H9 (cell line): ENCODE measurements around the gene LBX2. TPM values are rescaled to one million over a fixed set of nuclear protein-coding genes. Genes with fewer than 3 reads are reported as not detected.

ENCODE experiments used
- DNase-seq: peaks from one replicate; pipeline ENCODE4 v3.0.0-alpha.2; 2017
- H2AFZ ChIP-seq: one replicate; pipeline ENCODE4 v1.6.1; 2013; ENCODE audit warnings: mild to moderate bottlenecking, low read length, control low read depth, moderate library complexity
- H2AK5ac ChIP-seq: 2 replicates; pipeline ENCODE4 v1.6.1; 2013; ENCODE audit warnings: low read length, control low read depth, mixed read lengths; ENCODE audit not compliant: insufficient read length
- H2BK120ac ChIP-seq: one replicate; pipeline ENCODE4 v1.6.1; 2013; ENCODE audit warnings: low read depth, mild to moderate bottlenecking, low read length, control low read depth, inconsistent platforms; ENCODE audit not compliant: poor library complexity, severe bottlenecking
- H2BK12ac ChIP-seq: 2 replicates; pipeline ENCODE4 v1.6.1; 2013; ENCODE audit warnings: low read length, control low read depth, mixed read lengths, low read depth; ENCODE audit not compliant: insufficient read length
- H2BK15ac ChIP-seq: 2 replicates; pipeline ENCODE4 v1.6.1; 2013; ENCODE audit warnings: low read depth, low read length, control low read depth
- H2BK20ac ChIP-seq: one replicate; pipeline ENCODE4 v1.6.1; 2013; ENCODE audit warnings: low read depth, mild to moderate bottlenecking, low read length, control low read depth, inconsistent platforms; ENCODE audit not compliant: poor library complexity, severe bottlenecking
- H2BK5ac ChIP-seq: 2 replicates; pipeline ENCODE4 v1.6.1; 2013; ENCODE audit warnings: low read length, control low read depth, mixed read lengths; ENCODE audit not compliant: insufficient read length
- H3K14ac ChIP-seq: 2 replicates; pipeline ENCODE4 v1.6.1; 2013; ENCODE audit warnings: low read length, control low read depth; ENCODE audit not compliant: insufficient read depth
- H3K18ac ChIP-seq: 2 replicates; pipeline ENCODE4 v1.6.1; 2013; ENCODE audit warnings: low read depth, mild to moderate bottlenecking, mixed read lengths, low read length, control low read depth; ENCODE audit not compliant: insufficient read length
- H3K23ac ChIP-seq: 2 replicates; pipeline ENCODE4 v1.6.1; 2013; ENCODE audit warnings: low read length, control low read depth, mixed read lengths, low read depth; ENCODE audit not compliant: insufficient read length
- H3K23me2 ChIP-seq: 2 replicates; pipeline ENCODE4 v1.6.1; 2013; ENCODE audit warnings: low read depth, mild to moderate bottlenecking, mixed read lengths, low read length, control low read depth; ENCODE audit not compliant: insufficient read length, poor library complexity, severe bottlenecking
- H3K27ac ChIP-seq: 2 replicates; pipeline ENCODE4 v1.5.1; 2013; ENCODE audit warnings: low read length, control low read depth, mixed read lengths, low read depth; ENCODE audit not compliant: insufficient read length
- H3K27me3 ChIP-seq: 2 replicates; pipeline ENCODE4 v1.6.1; 2013; ENCODE audit warnings: low read length, control low read depth, inconsistent platforms; ENCODE audit not compliant: insufficient read depth
- H3K4ac ChIP-seq: 2 replicates; pipeline ENCODE4 v1.6.1; 2013; ENCODE audit warnings: low read depth, mild to moderate bottlenecking, control low read depth, inconsistent platforms, low read length, moderate library complexity
- H3K4me1 ChIP-seq: 2 replicates; pipeline ENCODE4 v1.6.1; 2013; ENCODE audit warnings: low read length, control low read depth, inconsistent platforms; ENCODE audit not compliant: insufficient read depth
- H3K4me2 ChIP-seq: 2 replicates; pipeline ENCODE4 v1.6.1; 2013; ENCODE audit warnings: low read length, control low read depth, mixed read lengths; ENCODE audit not compliant: insufficient read length, insufficient read depth
- H3K56ac ChIP-seq: 2 replicates; pipeline ENCODE4 v1.6.1; 2013; ENCODE audit warnings: low read depth, mild to moderate bottlenecking, mixed read lengths, low read length, control low read depth; ENCODE audit not compliant: insufficient read length
- H3K79me1 ChIP-seq: 2 replicates; pipeline ENCODE4 v1.6.1; 2013; ENCODE audit warnings: low read depth, mild to moderate bottlenecking, moderate library complexity, low read length, control low read depth, inconsistent platforms; ENCODE audit not compliant: insufficient read depth, poor library complexity, severe bottlenecking
- H3K79me2 ChIP-seq: 2 replicates; pipeline ENCODE4 v1.6.1; 2013; ENCODE audit warnings: low read length, control low read depth, inconsistent platforms; ENCODE audit not compliant: insufficient read depth
- H3K9ac ChIP-seq: 2 replicates; pipeline ENCODE4 v1.6.1; 2013; ENCODE audit warnings: low read length, control low read depth, mixed read lengths; ENCODE audit not compliant: insufficient read length; ENCODE audit errors: extremely low read depth
- H3K9me3 ChIP-seq: one replicate; pipeline ENCODE4 v1.6.1; 2013; ENCODE audit warnings: low read depth, low read length, inconsistent platforms; ENCODE audit not compliant: control insufficient read depth
- H3T11ph ChIP-seq: one replicate; pipeline ENCODE4 v1.6.1; 2013; ENCODE audit warnings: mild to moderate bottlenecking, low read length, control low read depth, inconsistent platforms
- H4K20me1 ChIP-seq: one replicate; pipeline ENCODE4 v1.6.1; 2013; ENCODE audit not compliant: control insufficient read depth, insufficient read length, insufficient read depth
- H4K5ac ChIP-seq: 2 replicates; pipeline ENCODE4 v1.6.1; 2013; ENCODE audit warnings: low read depth, mild to moderate bottlenecking, mixed read lengths, low read length, control low read depth; ENCODE audit not compliant: insufficient read length
- H4K8ac ChIP-seq: replicated peaks from 2 replicates; pipeline ENCODE4 v1.6.1; 2013; ENCODE audit warnings: low read length, control low read depth, mixed read lengths, low read depth; ENCODE audit not compliant: insufficient read length
- H4K91ac ChIP-seq: 2 replicates; pipeline ENCODE4 v1.6.1; 2013; ENCODE audit warnings: low read depth, mild to moderate bottlenecking, moderate library complexity, mixed read lengths, low read length, control low read depth; ENCODE audit not compliant: insufficient read length
- H3K27ac Mint-ChIP-seq, 3 experiments: 2 replicates in 2 of 3; 3 replicates in 1 of 3; pipeline ENCODE4 v1.8.0; 2020 to 2021; ENCODE audit warnings: mixed read lengths in 3 of 3, mild to moderate bottlenecking in 1 of 3, moderate library complexity in 1 of 3
- H3K27me3 Mint-ChIP-seq: 2 replicates; pipeline ENCODE4 v1.8.0; 2021; ENCODE audit warnings: low read depth, mild to moderate bottlenecking, moderate library complexity, mixed read lengths
- H3K36me3 Mint-ChIP-seq, 3 experiments: 2 replicates in 2 of 3; 3 replicates in 1 of 3; pipeline ENCODE4 v1.8.0; 2020 to 2021; ENCODE audit warnings: low read depth in 3 of 3, mixed read lengths in 3 of 3; ENCODE audit not compliant: insufficient read depth in 1 of 3
- H3K4me1 Mint-ChIP-seq, 2 experiments: 2 replicates each; pipeline ENCODE4 v1.8.0; 2020; ENCODE audit warnings: mixed read lengths in 2 of 2
- H3K4me3 Mint-ChIP-seq, 2 experiments: 2 replicates in 1 of 2; 3 replicates in 1 of 2; pipeline ENCODE4 v1.8.0; 2020 to 2021; ENCODE audit warnings: mild to moderate bottlenecking in 2 of 2, mixed read lengths in 2 of 2, moderate library complexity in 1 of 2
- H3K9me3 Mint-ChIP-seq, 2 experiments: 2 replicates in 1 of 2; 3 replicates in 1 of 2; pipeline ENCODE4 v1.8.0; 2020; ENCODE audit warnings: mild to moderate bottlenecking in 2 of 2, mixed read lengths in 2 of 2, moderate library complexity in 1 of 2
- WGBS: extraction: QIAGEN DNeasy Blood & Tissue Kit; methylation state at CpG from one replicate; pipeline ENCODE4 v1.1.7; 2013; ENCODE audit warnings: missing lambda C conversion rate, low lambda C conversion rate, mixed read lengths; ENCODE audit not compliant: insufficient read length; ENCODE audit errors: extremely low coverage; 5-methylcytosine and 5-hydroxymethylcytosine counted together
- total RNA-seq: library from RNA; stranded (reverse); gene quantifications from 2 replicates; pipeline ENCODE4 v1.2.1, GENCODE V29; 2021
- TF ChIP-seq, protein P1 (sequence below): fragments of 200-600 bp; sonication (generic); conservative IDR thresholded peaks from 3 replicates; pipeline ENCODE4 v1.8.0; 2021; ENCODE audit warnings: antibody characterized with exemption, mild to moderate bottlenecking

LBX2 gene
- total RNA-seq, 1 experiment from 2014 or later = 1.1 TPM

DNA sequence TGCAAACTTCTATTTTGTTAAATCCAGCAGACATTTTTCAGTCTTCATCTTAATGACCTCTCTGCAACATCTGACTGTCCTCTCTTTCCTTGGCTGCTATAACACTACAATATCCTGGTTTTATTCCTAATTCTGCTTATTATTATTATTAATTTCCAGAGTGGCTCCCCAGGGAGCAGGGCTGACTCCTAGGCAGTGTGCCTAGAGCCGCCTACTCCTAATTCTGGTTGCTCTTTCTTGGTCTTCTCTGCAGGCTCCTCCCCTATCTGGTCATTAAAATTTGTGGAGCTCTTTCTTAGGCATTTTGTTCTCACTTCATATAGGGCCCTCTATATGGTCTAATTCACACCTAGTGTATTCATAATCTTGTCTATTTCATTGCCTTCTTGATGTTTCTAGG lies 43.6 kb upstream of the LBX2 start:
- H4K5ac ChIP-seq = no peak overlapping the region
- no peak overlapping the region for H3K27ac Mint-ChIP-seq

More for the DNA sequence above, 43.6 kb upstream of the LBX2 start:
- Histone ChIP-seq H4K91ac (no peak overlapping the region), H3T11ph (no peak overlapping the region), H3K9ac (no peak overlapping the region), H2BK12ac (no peak overlapping the region), H2AK5ac (no peak overlapping the region), H2BK5ac (no peak overlapping the region), H4K20me1 (no peaks in the 10 kb centered on the region), H3K18ac (no peak overlapping the region), H3K23ac (no peak overlapping the region), H2BK20ac (no peak overlapping the region), H4K8ac (no peak overlapping the region), H3K56ac (no peak overlapping the region), H2BK15ac (no peak overlapping the region), H3K4me1 (no peaks in the 10 kb centered on the region), H3K4me2 (no peak overlapping the region), H3K9me3 (no peaks in the 10 kb centered on the region), H3K79me1 (no peaks in the 10 kb centered on the region), H2BK120ac (no peak overlapping the region), H3K27me3 (no peaks in the 10 kb centered on the region), H3K27ac (no peak overlapping the region), H3K23me2 (no peaks in the 10 kb centered on the region), H2AFZ (no peak overlapping the region), H3K14ac (no peak overlapping the region), H3K79me2 (0 out of 2 replicates have a peak, but pooled peaks cover 2% of the 10 kb centered on the region), H3K4ac (no peak overlapping the region)
- no peak for DNase-seq
- Mint-ChIP-seq H3K9me3 (no peaks in the 10 kb centered on the region), H3K36me3 (peaks cover 0 to 3% (median 2%) of the 10 kb centered on the region in 3 experiments; a peak in 3 of 7 replicates), H3K4me1 (peaks cover 5 to 10% of the 10 kb centered on the region in 2 experiments), H3K4me3 (no peak overlapping the region), H3K27me3 (peaks cover 9% of the 10 kb centered on the region)
- TF ChIP-seq, protein P1, sequence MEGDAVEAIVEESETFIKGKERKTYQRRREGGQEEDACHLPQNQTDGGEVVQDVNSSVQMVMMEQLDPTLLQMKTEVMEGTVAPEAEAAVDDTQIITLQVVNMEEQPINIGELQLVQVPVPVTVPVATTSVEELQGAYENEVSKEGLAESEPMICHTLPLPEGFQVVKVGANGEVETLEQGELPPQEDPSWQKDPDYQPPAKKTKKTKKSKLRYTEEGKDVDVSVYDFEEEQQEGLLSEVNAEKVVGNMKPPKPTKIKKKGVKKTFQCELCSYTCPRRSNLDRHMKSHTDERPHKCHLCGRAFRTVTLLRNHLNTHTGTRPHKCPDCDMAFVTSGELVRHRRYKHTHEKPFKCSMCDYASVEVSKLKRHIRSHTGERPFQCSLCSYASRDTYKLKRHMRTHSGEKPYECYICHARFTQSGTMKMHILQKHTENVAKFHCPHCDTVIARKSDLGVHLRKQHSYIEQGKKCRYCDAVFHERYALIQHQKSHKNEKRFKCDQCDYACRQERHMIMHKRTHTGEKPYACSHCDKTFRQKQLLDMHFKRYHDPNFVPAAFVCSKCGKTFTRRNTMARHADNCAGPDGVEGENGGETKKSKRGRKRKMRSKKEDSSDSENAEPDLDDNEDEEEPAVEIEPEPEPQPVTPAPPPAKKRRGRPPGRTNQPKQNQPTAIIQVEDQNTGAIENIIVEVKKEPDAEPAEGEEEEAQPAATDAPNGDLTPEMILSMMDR = no peak
- WGBS = no CpG with 5 or more reads among the region's 1 CpG
